Astrocyte (in vitro differentiated cells and primary cell): ENCODE measurements around the gene ATP5PO. TPM values are rescaled to one million over a fixed set of nuclear protein-coding genes. Genes with fewer than 3 reads are reported as not detected.

Experiments
- DNase-seq: peaks from one replicate; pipeline ENCODE4 v3.0.0-alpha.2; 2010; ENCODE audit warnings: low read depth
- FAIRE-seq: peaks from 2 replicates; lab custom pipeline; 2011; peaks lifted over from hg19 to GRCh38; lab: Jason Lieb, UNC
- H2AFZ ChIP-seq: 2 replicates; pipeline ENCODE4 v1.6.0; 2012; ENCODE audit warnings: low read depth, low read length, inconsistent platforms
- H3K27ac ChIP-seq: 2 replicates; pipeline ENCODE4 v1.5.1; 2011; ENCODE audit warnings: low read depth, low read length, inconsistent platforms
- H3K27me3 ChIP-seq: 2 replicates; pipeline ENCODE4 v1.6.0; 2011; ENCODE audit warnings: low read length, inconsistent platforms; ENCODE audit not compliant: insufficient read depth
- H3K36me3 ChIP-seq: 2 replicates; pipeline ENCODE4 v1.5.1; 2011; ENCODE audit warnings: low read length, inconsistent platforms; ENCODE audit not compliant: insufficient read depth
- H3K4me1 ChIP-seq: 2 replicates; pipeline ENCODE4 v1.5.1; 2011; ENCODE audit warnings: low read length, inconsistent platforms; ENCODE audit not compliant: insufficient read depth
- H3K4me2 ChIP-seq: 2 replicates; pipeline ENCODE4 v1.6.0; 2012; ENCODE audit warnings: low read length, inconsistent platforms
- H3K4me3 ChIP-seq: 2 replicates; pipeline ENCODE4 v1.5.1; 2011; ENCODE audit warnings: low read depth, mild to moderate bottlenecking, low read length, inconsistent platforms; ENCODE audit not compliant: insufficient read depth
- H3K79me2 ChIP-seq: 2 replicates; pipeline ENCODE4 v1.6.0; 2012; ENCODE audit warnings: mild to moderate bottlenecking, low read length, inconsistent platforms; ENCODE audit not compliant: insufficient read depth
- H3K9ac ChIP-seq: 2 replicates; pipeline ENCODE4 v1.6.0; 2012; ENCODE audit warnings: mild to moderate bottlenecking, low read length, inconsistent platforms
- H3K9me3 ChIP-seq: 2 replicates; pipeline ENCODE4 v1.5.1; 2012; ENCODE audit warnings: low read depth, mild to moderate bottlenecking, low read length, inconsistent platforms; ENCODE audit not compliant: insufficient read depth
- H4K20me1 ChIP-seq: 2 replicates; pipeline ENCODE4 v1.6.0; 2012; ENCODE audit warnings: low read length, inconsistent platforms; ENCODE audit not compliant: insufficient read depth
- H3K27ac Mint-ChIP-seq: one replicate; pipeline ENCODE4 v1.8.0; 2021; ENCODE audit warnings: mild to moderate bottlenecking, mixed read lengths; ENCODE audit not compliant: unreplicated experiment
- H3K27me3 Mint-ChIP-seq: one replicate; pipeline ENCODE4 v1.8.0; 2021; ENCODE audit warnings: low read depth, mixed read lengths; ENCODE audit not compliant: unreplicated experiment
- H3K36me3 Mint-ChIP-seq: one replicate; pipeline ENCODE4 v1.8.0; 2021; ENCODE audit warnings: low read depth, mixed read lengths; ENCODE audit not compliant: unreplicated experiment
- H3K4me1 Mint-ChIP-seq: one replicate; pipeline ENCODE4 v1.8.0; 2021; ENCODE audit warnings: low read depth, mixed read lengths; ENCODE audit not compliant: unreplicated experiment
- H3K4me3 Mint-ChIP-seq: one replicate; pipeline ENCODE4 v1.8.0; 2021; ENCODE audit warnings: mild to moderate bottlenecking, moderate library complexity, mixed read lengths; ENCODE audit not compliant: unreplicated experiment
- H3K9me3 Mint-ChIP-seq: one replicate; pipeline ENCODE4 v1.8.0; 2021; ENCODE audit warnings: mild to moderate bottlenecking, mixed read lengths; ENCODE audit not compliant: unreplicated experiment
- EZH2 ChIP-seq: IDR thresholded peaks from 2 replicates; pipeline ENCODE4 v1.6.1; 2012; ENCODE audit warnings: mild to moderate bottlenecking, low read length, inconsistent platforms; ENCODE audit not compliant: insufficient read depth
- total RNA-seq: library from RNA; stranded (reverse); gene quantifications from 2 replicates; pipeline ENCODE4 v1.2.1, GENCODE V29; 2021
- TF ChIP-seq, protein P1 (sequence below): IDR thresholded peaks from 2 replicates; pipeline ENCODE4 v1.5.1; 2011; ENCODE audit warnings: low read depth, mild to moderate bottlenecking, inconsistent platforms, low read length, moderate library complexity; ENCODE audit not compliant: insufficient read depth

Gene ATP5PO
- total RNA-seq, 1 donor from 2014 or later: 171 TPM

DNA sequence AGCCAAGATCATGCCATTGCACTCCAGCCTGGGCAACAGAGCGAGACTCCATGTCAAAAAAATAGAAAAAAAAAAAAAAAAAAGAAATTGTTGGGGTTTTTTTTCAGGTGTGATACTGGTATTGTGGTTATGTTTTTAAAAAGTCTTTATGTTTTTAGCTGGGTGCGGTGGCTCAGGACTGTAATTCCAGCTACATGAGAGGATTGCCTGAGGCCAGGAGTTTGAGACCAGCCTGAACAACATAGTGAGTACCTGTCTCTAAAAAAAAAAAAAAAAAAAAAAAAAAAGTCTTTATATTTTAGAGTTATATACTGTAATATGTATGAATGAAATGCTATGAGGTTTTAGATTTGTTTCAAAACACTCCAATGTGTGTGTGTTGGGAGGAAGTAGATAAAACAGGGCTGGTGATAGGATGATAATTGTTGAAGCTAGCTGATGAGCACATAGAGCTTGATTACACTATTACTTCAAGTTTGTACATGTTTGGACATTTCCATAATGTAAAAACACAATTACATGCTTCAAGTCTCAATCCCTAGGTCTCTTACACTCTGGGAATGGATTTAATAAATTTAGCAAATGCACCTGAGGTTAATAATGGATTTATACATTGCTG is 30.2 kb upstream of the ATP5PO start:
- Mint-ChIP-seq H3K27me3 (no peaks in the 10 kb centered on the region), H3K27ac (no peak overlapping the region), H3K9me3 (peaks cover 6% of the 10 kb centered on the region), H3K4me1 (peaks cover 20% of the 10 kb centered on the region), H3K36me3 (no peaks in the 10 kb centered on the region), H3K4me3 (no peak overlapping the region)
- H3K4me1 ChIP-seq: peaks cover 22% of the 10 kb centered on the region
- H3K9ac ChIP-seq: no peak overlapping the region
- no peak overlapping the region for H3K4me2 ChIP-seq
- H3K4me3 ChIP-seq: no peak overlapping the region
- no peaks in the 10 kb centered on the region for H3K79me2 ChIP-seq
- no peaks in the 10 kb centered on the region for H3K36me3 ChIP-seq
- H3K9me3 ChIP-seq: no peaks in the 10 kb centered on the region
- TF ChIP-seq, protein P1, sequence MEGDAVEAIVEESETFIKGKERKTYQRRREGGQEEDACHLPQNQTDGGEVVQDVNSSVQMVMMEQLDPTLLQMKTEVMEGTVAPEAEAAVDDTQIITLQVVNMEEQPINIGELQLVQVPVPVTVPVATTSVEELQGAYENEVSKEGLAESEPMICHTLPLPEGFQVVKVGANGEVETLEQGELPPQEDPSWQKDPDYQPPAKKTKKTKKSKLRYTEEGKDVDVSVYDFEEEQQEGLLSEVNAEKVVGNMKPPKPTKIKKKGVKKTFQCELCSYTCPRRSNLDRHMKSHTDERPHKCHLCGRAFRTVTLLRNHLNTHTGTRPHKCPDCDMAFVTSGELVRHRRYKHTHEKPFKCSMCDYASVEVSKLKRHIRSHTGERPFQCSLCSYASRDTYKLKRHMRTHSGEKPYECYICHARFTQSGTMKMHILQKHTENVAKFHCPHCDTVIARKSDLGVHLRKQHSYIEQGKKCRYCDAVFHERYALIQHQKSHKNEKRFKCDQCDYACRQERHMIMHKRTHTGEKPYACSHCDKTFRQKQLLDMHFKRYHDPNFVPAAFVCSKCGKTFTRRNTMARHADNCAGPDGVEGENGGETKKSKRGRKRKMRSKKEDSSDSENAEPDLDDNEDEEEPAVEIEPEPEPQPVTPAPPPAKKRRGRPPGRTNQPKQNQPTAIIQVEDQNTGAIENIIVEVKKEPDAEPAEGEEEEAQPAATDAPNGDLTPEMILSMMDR: no peak
- TF ChIP-seq EZH2: no peak
- H3K27me3 ChIP-seq: no peaks in the 10 kb centered on the region
- no peak for DNase-seq
- H2AFZ ChIP-seq: no peak overlapping the region
- no peak for FAIRE-seq
- H4K20me1 ChIP-seq: no peaks in the 10 kb centered on the region
- no peak overlapping the region for H3K27ac ChIP-seq

DNA sequence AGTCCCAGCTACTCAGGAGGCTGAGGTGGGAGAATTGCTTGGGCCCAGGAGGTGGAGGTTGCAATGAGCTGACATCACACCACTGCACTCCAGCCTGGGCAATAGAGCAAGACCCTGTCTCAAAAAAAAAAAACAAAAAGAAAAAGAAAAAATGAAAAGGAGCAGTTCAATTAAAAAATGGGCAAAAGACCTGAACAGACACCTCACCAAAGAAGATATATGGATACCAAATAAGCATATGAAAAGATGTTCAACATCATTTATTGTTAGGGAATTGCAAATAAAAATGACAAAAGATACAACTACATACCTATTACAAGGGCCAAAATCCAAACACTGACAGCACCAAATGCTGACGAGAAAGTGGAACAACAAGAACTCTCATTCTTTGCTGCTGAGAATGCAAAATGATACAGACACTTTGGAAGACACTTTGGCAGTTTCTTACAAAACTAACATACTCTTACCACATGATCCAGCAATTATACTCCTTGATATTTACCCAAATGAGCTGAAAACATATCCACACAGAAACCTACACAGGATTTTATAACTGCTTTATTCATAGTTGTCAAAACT is 28.7 kb upstream of the ATP5PO start:
- Mint-ChIP-seq H3K4me3 (no peak overlapping the region), H3K27ac (no peak overlapping the region), H3K27me3 (no peaks in the 10 kb centered on the region), H3K9me3 (peaks cover 8% of the 10 kb centered on the region), H3K4me1 (peaks cover 21% of the 10 kb centered on the region), H3K36me3 (no peaks in the 10 kb centered on the region)
- FAIRE-seq (no peak), DNase-seq (no peak)
- Histone ChIP-seq H3K27ac (no peak overlapping the region), H3K4me2 (no peak overlapping the region), H4K20me1 (no peaks in the 10 kb centered on the region), H3K27me3 (no peaks in the 10 kb centered on the region), H3K4me3 (no peak overlapping the region), H2AFZ (no peak overlapping the region), H3K79me2 (no peaks in the 10 kb centered on the region), H3K9me3 (no peaks in the 10 kb centered on the region), H3K9ac (no peak overlapping the region), H3K4me1 (peaks cover 25% of the 10 kb centered on the region), H3K36me3 (no peaks in the 10 kb centered on the region)
- TF ChIP-seq EZH2: no peak
- TF ChIP-seq, protein P1: no peak

DNA sequence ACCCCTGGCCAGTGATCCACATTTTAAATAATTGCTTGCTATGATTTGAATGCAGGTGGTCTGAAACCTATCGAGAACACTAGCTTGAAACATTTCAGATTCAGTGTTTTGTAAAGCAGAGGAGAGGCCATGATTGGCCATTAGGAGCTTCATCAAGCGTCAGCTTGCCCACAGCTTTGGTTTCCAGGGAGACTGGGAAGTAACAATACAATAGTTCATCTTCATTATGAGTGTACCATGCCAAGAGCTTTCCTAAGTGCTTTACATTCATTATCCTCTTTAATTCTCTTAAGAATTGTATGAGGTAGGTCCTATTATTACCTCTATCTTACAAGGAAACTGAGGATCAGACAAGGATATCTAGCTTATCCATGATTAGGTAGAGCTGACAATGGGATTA is 27.7 kb upstream of the ATP5PO start:
- H3K27me3 ChIP-seq: no peaks in the 10 kb centered on the region
- H3K27ac Mint-ChIP-seq: no peak overlapping the region
- no peak for TF ChIP-seq EZH2
- TF ChIP-seq, protein P1: no peak
- H3K36me3 ChIP-seq: no peaks in the 10 kb centered on the region
- H3K4me2 ChIP-seq: no peak overlapping the region
- H3K27ac ChIP-seq: no peak overlapping the region
- peaks cover 8% of the 10 kb centered on the region for H3K9me3 Mint-ChIP-seq
- H3K4me1 ChIP-seq: peaks cover 19% of the 10 kb centered on the region
- H3K27me3 Mint-ChIP-seq: no peaks in the 10 kb centered on the region
- H3K79me2 ChIP-seq: no peaks in the 10 kb centered on the region
- H2AFZ ChIP-seq: no peak overlapping the region
- H3K4me1 Mint-ChIP-seq: peaks cover 17% of the 10 kb centered on the region
- H3K4me3 Mint-ChIP-seq: no peak overlapping the region
- no peak for FAIRE-seq
- no peaks in the 10 kb centered on the region for H4K20me1 ChIP-seq
- H3K4me3 ChIP-seq: no peak overlapping the region
- no peaks in the 10 kb centered on the region for H3K36me3 Mint-ChIP-seq
- H3K9me3 ChIP-seq: no peaks in the 10 kb centered on the region
- no peak overlapping the region for H3K9ac ChIP-seq
- no peak for DNase-seq
